ENCODE measurements around the gene DTWD2.
"Not testable (repeated sequence)": the region's sequence is repeated elsewhere in the genome, so short reads cannot be mapped to it uniquely, and the experiment has no call there.

DTWD2 gene

GRCh38 chr5:118906947-118907346 lies 81.4 kb downstream of the DTWD2 start:
- no peaks in the 10 kb centered on the region for H3K9me3 ChIP-seq
- no peaks in the 10 kb centered on the region for H3K36me3 ChIP-seq (replicated peaks)

GRCh38 chr5:118905196-118905595 lies 83.2 kb downstream of the DTWD2 start:
- Histone ChIP-seq H3K4me1 (no peaks in the 10 kb centered on the region), H3K4me3 (no peak overlapping the region), H3K36me3 (replicated peaks) (no peaks in the 10 kb centered on the region), H3K9me3 (no peaks in the 10 kb centered on the region), H3K27me3 (ENCODE audit: low read depth) (no peaks in the 10 kb centered on the region)
- no peak for DNase-seq (ENCODE audit: low spot score in 2 of 2)
- in situ Hi-C loops (cut with MboI; ENCODE audit: low sequenced_read_pairs): no loop called here

More at GRCh38 chr5:118906947-118907346, 81.4 kb downstream of the DTWD2 start:
- no peaks in the 10 kb centered on the region for H3K4me1 ChIP-seq
- DNase-seq (ENCODE audit: low spot score in 2 of 2): no peak
- no peaks in the 10 kb centered on the region for H3K27me3 ChIP-seq (ENCODE audit: low read depth)
- in situ Hi-C loops (cut with MboI; ENCODE audit: low sequenced_read_pairs): no loop called here
- no peak overlapping the region for H3K4me3 ChIP-seq

- no peaks in the 10 kb centered on the region for H3K27me3 ChIP-seq (ENCODE audit: low read depth)
- no peak overlapping the region for H3K4me3 ChIP-seq
- in situ Hi-C loops (cut with MboI; ENCODE audit: low sequenced_read_pairs): no loop called here
- no peaks in the 10 kb centered on the region for H3K4me1 ChIP-seq
- no peaks in the 10 kb centered on the region for H3K36me3 ChIP-seq (replicated peaks)
- no peak for DNase-seq (ENCODE audit: low spot score in 2 of 2)
- no peaks in the 10 kb centered on the region for H3K9me3 ChIP-seq
Measured at GRCh38 chr5:118902656-118903438, 85.5 kb downstream of the DTWD2 start.

GRCh38 chr5:118894709-118895108 lies 93.6 kb downstream of the DTWD2 start:
- Histone ChIP-seq H3K4me3 (no peak overlapping the region), H3K27me3 (ENCODE audit: low read depth) (no peaks in the 10 kb centered on the region), H3K4me1 (no peaks in the 10 kb centered on the region), H3K9me3 (no peaks in the 10 kb centered on the region), H3K36me3 (replicated peaks) (no peaks in the 10 kb centered on the region)
- DNase-seq (ENCODE audit: low spot score in 2 of 2): no peak
- in situ Hi-C loops (cut with MboI; ENCODE audit: low sequenced_read_pairs): no loop called here

- H3K9me3 ChIP-seq: no peaks in the 10 kb centered on the region
- DNase-seq (ENCODE audit: low spot score in 2 of 2): peak; percentile 17 to 51
- no peak overlapping the region for H3K4me3 ChIP-seq
- H3K4me1 ChIP-seq: no peaks in the 10 kb centered on the region
- H3K36me3 ChIP-seq (replicated peaks): no peaks in the 10 kb centered on the region
- no peaks in the 10 kb centered on the region for H3K27me3 ChIP-seq (ENCODE audit: low read depth)
- in situ Hi-C loops (cut with MboI; ENCODE audit: low sequenced_read_pairs): no loop called here
Measured at GRCh38 chr5:118891252-118891651, 97.1 kb downstream of the DTWD2 start.

- no peak overlapping the region for H3K4me3 ChIP-seq
- in situ Hi-C loops (cut with MboI; ENCODE audit: low sequenced_read_pairs): no loop called here
- H3K27me3 ChIP-seq (ENCODE audit: low read depth): no peaks in the 10 kb centered on the region
- H3K9me3 ChIP-seq: no peaks in the 10 kb centered on the region
- no peaks in the 10 kb centered on the region for H3K4me1 ChIP-seq
- no peak for DNase-seq (ENCODE audit: low spot score in 2 of 2)
- no peaks in the 10 kb centered on the region for H3K36me3 ChIP-seq (replicated peaks)
Measured at GRCh38 chr5:118889165-118889564, 99.2 kb downstream of the DTWD2 start.

GRCh38 chr5:118888556-118888955 lies 99.8 kb downstream of the DTWD2 start:
- no peaks in the 10 kb centered on the region for H3K9me3 ChIP-seq
- no peak overlapping the region for H3K4me3 ChIP-seq
- DNase-seq (ENCODE audit: low spot score in 2 of 2): no peak
- no peaks in the 10 kb centered on the region for H3K4me1 ChIP-seq
- H3K27me3 ChIP-seq (ENCODE audit: low read depth): no peaks in the 10 kb centered on the region
- in situ Hi-C loops (cut with MboI; ENCODE audit: low sequenced_read_pairs): no loop called here
- no peaks in the 10 kb centered on the region for H3K36me3 ChIP-seq (replicated peaks)

GRCh38 chr5:118883362-118883761 lies 105.0 kb downstream of the DTWD2 start:
- in situ Hi-C loops (cut with MboI; ENCODE audit: low sequenced_read_pairs): no loop called here
- H3K4me3 ChIP-seq: no peak overlapping the region
- H3K27me3 ChIP-seq (ENCODE audit: low read depth): no peaks in the 10 kb centered on the region
- no peak for DNase-seq (ENCODE audit: low spot score in 2 of 2)
- H3K36me3 ChIP-seq (replicated peaks): no peaks in the 10 kb centered on the region
- H3K4me1 ChIP-seq: no peaks in the 10 kb centered on the region
- H3K9me3 ChIP-seq: no peaks in the 10 kb centered on the region

- H3K36me3 ChIP-seq (replicated peaks): no peaks in the 10 kb centered on the region
- H3K4me1 ChIP-seq: no peaks in the 10 kb centered on the region
- DNase-seq (ENCODE audit: low spot score in 2 of 2): no peak
- in situ Hi-C loops (cut with MboI; ENCODE audit: low sequenced_read_pairs): no loop called here
- H3K9me3 ChIP-seq: no peaks in the 10 kb centered on the region
- no peaks in the 10 kb centered on the region for H3K27me3 ChIP-seq (ENCODE audit: low read depth)
- no peak overlapping the region for H3K4me3 ChIP-seq
Measured at GRCh38 chr5:118882666-118883065, 105.7 kb downstream of the DTWD2 start.

GRCh38 chr5:118876852-118877251 lies 111.5 kb downstream of the DTWD2 start:
- H3K4me3 ChIP-seq; in situ Hi-C loops (cut with MboI; ENCODE audit: low sequenced_read_pairs); H3K27me3 ChIP-seq (ENCODE audit: low read depth); DNase-seq (ENCODE audit: low spot score in 2 of 2); H3K9me3 ChIP-seq; H3K4me1 ChIP-seq; H3K36me3 ChIP-seq (replicated peaks): not testable (repeated sequence)

GRCh38 chr5:118875131-118875530 lies 113.2 kb downstream of the DTWD2 start:
- Histone ChIP-seq H3K4me3 (no peak overlapping the region), H3K4me1 (no peaks in the 10 kb centered on the region), H3K9me3 (peaks cover 3% of the 10 kb centered on the region; the same call in 1 of the 2 replicates), H3K27me3 (ENCODE audit: low read depth) (no peaks in the 10 kb centered on the region), H3K36me3 (replicated peaks) (no peaks in the 10 kb centered on the region)
- in situ Hi-C loops (cut with MboI; ENCODE audit: low sequenced_read_pairs): no loop called here
- no peak for DNase-seq (ENCODE audit: low spot score in 2 of 2)

- H3K4me3 ChIP-seq: no peak overlapping the region
- no peak for DNase-seq (ENCODE audit: low spot score in 2 of 2)
- no peaks in the 10 kb centered on the region for H3K27me3 ChIP-seq (ENCODE audit: low read depth)
- H3K9me3 ChIP-seq: peaks cover 3% of the 10 kb centered on the region; the same call in 1 of the 2 replicates
- in situ Hi-C loops (cut with MboI; ENCODE audit: low sequenced_read_pairs): no loop called here
- H3K36me3 ChIP-seq (replicated peaks): no peaks in the 10 kb centered on the region
- H3K4me1 ChIP-seq: no peaks in the 10 kb centered on the region; the same call in 1 of the 2 replicates
Measured at GRCh38 chr5:118873417-118873816, 114.9 kb downstream of the DTWD2 start.

GRCh38 chr5:118863345-118863744 lies 125.0 kb downstream of the DTWD2 start:
- no peaks in the 10 kb centered on the region for H3K9me3 ChIP-seq
- in situ Hi-C loops (cut with MboI; ENCODE audit: low sequenced_read_pairs): no loop called here
- DNase-seq (ENCODE audit: low spot score in 2 of 2): no peak

GRCh38 chr5:118862596-118862995 lies 125.8 kb downstream of the DTWD2 start:
- H3K27me3 ChIP-seq (ENCODE audit: low read depth): no peaks in the 10 kb centered on the region
- DNase-seq (ENCODE audit: low spot score in 2 of 2): no peak
- no peaks in the 10 kb centered on the region for H3K9me3 ChIP-seq
- no peaks in the 10 kb centered on the region for H3K4me1 ChIP-seq
- in situ Hi-C loops (cut with MboI; ENCODE audit: low sequenced_read_pairs): no loop called here
- no peak overlapping the region for H3K4me3 ChIP-seq
- no peaks in the 10 kb centered on the region for H3K36me3 ChIP-seq (replicated peaks)

More at GRCh38 chr5:118863345-118863744, 125.0 kb downstream of the DTWD2 start:
- Histone ChIP-seq H3K27me3 (ENCODE audit: low read depth) (no peaks in the 10 kb centered on the region), H3K4me1 (no peaks in the 10 kb centered on the region), H3K4me3 (no peak overlapping the region), H3K36me3 (replicated peaks) (no peaks in the 10 kb centered on the region)

- no peak overlapping the region for H3K4me3 ChIP-seq
- H3K9me3 ChIP-seq: no peaks in the 10 kb centered on the region
- in situ Hi-C loops (cut with MboI; ENCODE audit: low sequenced_read_pairs): no loop called here
- no peaks in the 10 kb centered on the region for H3K27me3 ChIP-seq (ENCODE audit: low read depth)
- H3K4me1 ChIP-seq: no peaks in the 10 kb centered on the region
- DNase-seq (ENCODE audit: low spot score in 2 of 2): no peak
- no peaks in the 10 kb centered on the region for H3K36me3 ChIP-seq (replicated peaks)
Measured at GRCh38 chr5:118857700-118858099, 130.6 kb downstream of the DTWD2 start.
